ENCODE data around the gene STARD13. TPM values are rescaled to one million over a fixed set of nuclear protein-coding genes. Genes with fewer than 3 reads are reported as not detected.

STARD13 gene
- total and polyA plus RNA-seq, 8 donors = 4.4 to 158 (median 44.0) TPM

DNA sequence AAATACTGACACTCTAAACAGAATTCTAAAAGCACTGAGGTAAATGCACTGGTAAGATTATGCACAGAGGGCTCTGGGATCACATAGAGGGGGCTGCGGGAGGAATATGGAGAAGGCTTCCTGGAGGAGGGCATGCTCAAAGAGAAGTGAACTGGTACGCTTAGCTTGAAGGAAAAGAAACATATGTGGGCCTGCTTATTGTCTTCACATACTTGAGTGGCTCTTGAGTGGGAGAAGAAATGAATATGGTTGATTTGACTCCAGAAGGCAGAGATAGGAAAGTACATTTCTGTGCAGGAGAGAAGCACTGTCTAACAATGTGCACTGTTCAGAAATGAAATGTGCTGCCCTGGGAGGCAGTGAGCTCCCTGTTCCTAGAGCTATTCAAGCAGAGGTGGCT, 178.2 kb downstream of the STARD13 start:
- no peak for DNase-seq
- peaks cover 0 to 58% (median 43%) of the 10 kb centered on the region in 4 donors for H3K4me1 ChIP-seq

DNA sequence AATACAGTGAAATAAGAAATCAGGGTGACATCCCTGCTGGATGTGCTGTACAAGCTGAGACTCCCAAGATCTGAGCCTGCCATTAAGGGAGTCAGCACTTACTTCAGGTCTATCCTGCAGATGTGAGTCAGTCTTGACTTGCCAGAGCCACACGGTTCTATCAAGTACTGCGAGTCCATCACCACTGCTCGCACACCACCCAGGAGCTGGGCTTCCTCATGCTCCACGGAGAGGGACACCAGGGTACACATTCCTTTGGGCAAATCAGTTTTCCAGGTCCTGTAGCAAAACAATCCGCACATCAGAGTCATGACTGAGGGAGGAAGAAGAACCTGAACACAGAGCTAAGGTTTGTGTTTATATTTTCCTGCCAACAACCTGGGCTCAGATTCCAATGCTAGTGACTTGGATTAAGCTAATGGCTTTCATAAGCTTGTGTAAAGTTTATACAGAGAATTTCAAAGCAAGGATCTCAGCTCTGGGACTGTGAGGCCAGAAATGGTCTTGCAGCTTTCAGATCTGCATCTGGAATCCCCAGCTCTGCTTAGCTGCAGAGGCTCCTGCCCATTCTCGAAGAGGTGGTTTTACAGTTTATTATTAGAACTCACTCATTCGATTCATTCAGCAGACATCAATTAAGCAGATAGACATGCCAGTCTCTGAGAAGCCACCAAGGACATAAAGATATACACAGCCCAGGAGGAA, 178.7 kb downstream of the STARD13 start:
- H3K27ac ChIP-seq = peak overlapping the region in 4 of 5 donors; percentile 9 to 62 (median 46)
- WGBS, 5 donors = 64 to 83% (median 77%) methylated on average over 7 of the region's 7 CpGs
- intact Hi-C loops (cut with DNase I; ENCODE audit: low total_unique reads) = no loop called here
- no peaks in the 10 kb centered on the region for H3K27me3 ChIP-seq
- H3K9me3 ChIP-seq = no peaks in the 10 kb centered on the region
- peaks cover 0 to 53% (median 38%) of the 10 kb centered on the region in 4 donors for H3K4me1 ChIP-seq
- H3K36me3 ChIP-seq = peaks cover 30 to 73% (median 54%) of the 10 kb centered on the region in 4 donors
- DNase-seq = peak in 1 of 2 donors; percentile 54
- H3K4me3 ChIP-seq = no peak overlapping the region
- peak in 2 of 3 donors; percentile 41 to 52 for TF ChIP-seq POLR2AphosphoS5 (IDR thresholded peaks at IDR 0.05)
- TF ChIP-seq, protein P1, sequence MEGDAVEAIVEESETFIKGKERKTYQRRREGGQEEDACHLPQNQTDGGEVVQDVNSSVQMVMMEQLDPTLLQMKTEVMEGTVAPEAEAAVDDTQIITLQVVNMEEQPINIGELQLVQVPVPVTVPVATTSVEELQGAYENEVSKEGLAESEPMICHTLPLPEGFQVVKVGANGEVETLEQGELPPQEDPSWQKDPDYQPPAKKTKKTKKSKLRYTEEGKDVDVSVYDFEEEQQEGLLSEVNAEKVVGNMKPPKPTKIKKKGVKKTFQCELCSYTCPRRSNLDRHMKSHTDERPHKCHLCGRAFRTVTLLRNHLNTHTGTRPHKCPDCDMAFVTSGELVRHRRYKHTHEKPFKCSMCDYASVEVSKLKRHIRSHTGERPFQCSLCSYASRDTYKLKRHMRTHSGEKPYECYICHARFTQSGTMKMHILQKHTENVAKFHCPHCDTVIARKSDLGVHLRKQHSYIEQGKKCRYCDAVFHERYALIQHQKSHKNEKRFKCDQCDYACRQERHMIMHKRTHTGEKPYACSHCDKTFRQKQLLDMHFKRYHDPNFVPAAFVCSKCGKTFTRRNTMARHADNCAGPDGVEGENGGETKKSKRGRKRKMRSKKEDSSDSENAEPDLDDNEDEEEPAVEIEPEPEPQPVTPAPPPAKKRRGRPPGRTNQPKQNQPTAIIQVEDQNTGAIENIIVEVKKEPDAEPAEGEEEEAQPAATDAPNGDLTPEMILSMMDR (IDR thresholded peaks at IDR 0.05) = no peak

More for the DNA sequence above, 178.2 kb downstream of the STARD13 start:
- intact Hi-C loops (cut with DNase I; ENCODE audit: low total_unique reads) = no loop called here
- no peaks in the 10 kb centered on the region for H3K27me3 ChIP-seq
- TF ChIP-seq EP300 (IDR thresholded peaks at IDR 0.05) (no peak), POLR2A (IDR thresholded peaks at IDR 0.05) (no peak), POLR2AphosphoS5 (IDR thresholded peaks at IDR 0.05) (no peak)
- TF ChIP-seq, protein P1 (IDR thresholded peaks at IDR 0.05) = no peak
- peaks cover 30 to 73% (median 54%) of the 10 kb centered on the region in 4 donors for H3K36me3 ChIP-seq
- WGBS, 5 donors = 72 to 92% (median 87%) methylated on average over 2 of the region's 2 CpGs
- H3K27ac ChIP-seq = peak overlapping the region in 3 of 5 donors; percentile 45 to 62 (median 47)
- H3K4me3 ChIP-seq = no peak overlapping the region
- no peaks in the 10 kb centered on the region for H3K9me3 ChIP-seq

DNA sequence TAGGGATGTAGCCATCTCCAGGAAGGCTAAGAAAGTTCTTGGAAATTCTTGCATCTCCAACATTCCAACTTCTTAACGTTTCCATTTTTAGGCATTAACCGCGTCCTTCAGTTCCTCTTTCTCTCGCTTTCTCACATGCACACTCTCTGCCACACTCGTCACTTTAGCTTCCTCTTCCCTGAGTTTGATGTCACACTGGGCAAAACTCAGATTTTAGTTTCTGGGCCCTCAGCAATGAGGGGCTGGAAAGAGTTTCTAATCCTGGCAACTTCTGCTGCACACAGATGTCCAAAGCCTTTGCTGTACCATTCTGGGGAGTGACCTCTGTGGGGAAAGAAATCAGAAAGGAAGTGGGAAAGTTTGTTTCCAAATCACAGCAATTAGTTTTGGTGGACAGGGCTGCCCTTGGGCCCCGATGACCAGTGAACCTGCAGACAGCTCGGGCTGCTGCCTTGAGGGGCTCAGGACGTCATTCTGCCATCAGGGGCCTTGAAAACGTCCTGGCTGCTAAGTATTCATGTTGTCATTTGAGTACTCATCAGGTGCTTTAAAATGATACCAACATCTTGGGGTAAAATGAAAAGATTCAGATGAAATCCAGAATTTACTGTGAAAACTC, 180.1 kb downstream of the STARD13 start:
- Histone ChIP-seq H3K4me1 (peaks cover 0 to 39% (median 25%) of the 10 kb centered on the region in 4 donors), H3K9me3 (no peaks in the 10 kb centered on the region), H3K36me3 (peaks cover 30 to 71% (median 54%) of the 10 kb centered on the region in 4 donors), H3K27me3 (no peaks in the 10 kb centered on the region), H3K27ac (peak overlapping the region in 4 of 5 donors; percentile 9 to 62 (median 39)), H3K4me3 (no peak overlapping the region)
- WGBS, 5 donors = 66 to 84% (median 74%) methylated on average over 9 of the region's 9 CpGs
- no peak for TF ChIP-seq POLR2A (IDR thresholded peaks at IDR 0.05)
- TF ChIP-seq EP300 (IDR thresholded peaks at IDR 0.05) = no peak
- TF ChIP-seq, protein P1 (IDR thresholded peaks at IDR 0.05) = no peak
- no peak for TF ChIP-seq POLR2AphosphoS5 (IDR thresholded peaks at IDR 0.05)
- intact Hi-C loops (cut with DNase I; ENCODE audit: low total_unique reads) = no loop called here
- DNase-seq = no peak

DNA sequence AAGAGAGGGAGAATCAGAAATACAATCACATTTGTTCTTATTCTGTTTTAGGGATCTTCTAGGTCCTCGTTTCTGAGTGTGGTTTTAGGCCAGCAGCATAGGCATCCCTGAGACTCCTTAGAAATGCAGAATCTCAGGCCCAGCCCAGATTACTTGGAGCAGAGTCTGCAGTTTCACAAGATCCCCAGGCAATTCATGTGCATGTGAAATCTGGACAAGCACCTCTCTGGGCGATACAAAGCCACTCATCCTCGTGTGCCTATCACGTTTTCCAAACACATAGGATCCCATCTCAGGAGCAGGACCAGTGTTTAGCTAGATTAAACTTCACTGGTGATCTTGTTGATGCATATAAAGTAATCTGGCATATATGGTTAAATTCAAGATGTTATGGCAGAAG, 182.1 kb downstream of the STARD13 start:
- Histone ChIP-seq H3K36me3 (peaks cover 24 to 51% (median 41%) of the 10 kb centered on the region in 4 donors), H3K9me3 (peaks cover 0 to 3% (median 1%) of the 10 kb centered on the region in 4 donors), H3K4me1 (peaks cover 0 to 19% (median 10%) of the 10 kb centered on the region in 4 donors), H3K27me3 (no peaks in the 10 kb centered on the region), H3K4me3 (no peak overlapping the region), H3K27ac (no peak overlapping the region)
- 67 to 89% (median 88%) methylated on average over 4 of the region's 4 CpGs for WGBS, 5 donors
- intact Hi-C loops (cut with DNase I; ENCODE audit: low total_unique reads) = no loop called here
- DNase-seq = no peak
- TF ChIP-seq, protein P1 (IDR thresholded peaks at IDR 0.05) = no peak
- TF ChIP-seq POLR2AphosphoS5 (IDR thresholded peaks at IDR 0.05) = no peak
- no peak for TF ChIP-seq EP300 (IDR thresholded peaks at IDR 0.05)
- TF ChIP-seq POLR2A (IDR thresholded peaks at IDR 0.05) = no peak

All from stomach (tissue), 9 donors.